Measurements from ENCODE around the gene PINLYP. TPM values are rescaled to one million over a fixed set of nuclear protein-coding genes. Genes with fewer than 3 reads are reported as not detected.
"Not testable (repeated sequence)": the region's sequence is repeated elsewhere in the genome, so short reads cannot be mapped to it uniquely, and the experiment has no call there.

PINLYP gene
- total RNA-seq, 1 experiment from 2014 or later = 1.5 TPM

GRCh38 chr19:43596842-43597461, 21.4 kb downstream of the PINLYP start:
- DNase-seq (ENCODE audit: low spot score) = no peak
- in situ Hi-C loops (cut with HindIII; ENCODE audit: low sequenced_read_pairs) = no loop called here

DNA sequence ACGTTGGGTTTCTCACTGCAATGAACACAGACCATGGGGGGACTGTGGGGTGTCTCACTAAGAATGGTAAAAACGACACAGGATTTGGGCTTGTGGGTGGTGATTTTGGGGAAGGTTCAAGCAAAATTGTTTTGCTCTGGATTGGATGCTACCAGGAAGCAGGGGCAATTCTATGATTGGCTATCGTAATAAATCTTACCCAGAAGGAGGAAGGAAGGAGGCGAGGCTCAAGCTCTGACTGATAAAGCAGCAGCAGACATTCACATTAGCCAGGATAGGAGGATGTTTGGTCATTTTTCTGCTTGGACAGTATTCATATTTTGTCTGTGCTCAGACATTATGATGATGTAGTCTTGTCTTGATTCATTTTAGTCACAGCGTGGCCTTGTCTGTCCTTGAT, 22.3 kb downstream of the PINLYP start:
- in situ Hi-C loops (cut with HindIII; ENCODE audit: low sequenced_read_pairs) = no loop called here
- DNase-seq (ENCODE audit: low spot score) = no peak

DNA sequence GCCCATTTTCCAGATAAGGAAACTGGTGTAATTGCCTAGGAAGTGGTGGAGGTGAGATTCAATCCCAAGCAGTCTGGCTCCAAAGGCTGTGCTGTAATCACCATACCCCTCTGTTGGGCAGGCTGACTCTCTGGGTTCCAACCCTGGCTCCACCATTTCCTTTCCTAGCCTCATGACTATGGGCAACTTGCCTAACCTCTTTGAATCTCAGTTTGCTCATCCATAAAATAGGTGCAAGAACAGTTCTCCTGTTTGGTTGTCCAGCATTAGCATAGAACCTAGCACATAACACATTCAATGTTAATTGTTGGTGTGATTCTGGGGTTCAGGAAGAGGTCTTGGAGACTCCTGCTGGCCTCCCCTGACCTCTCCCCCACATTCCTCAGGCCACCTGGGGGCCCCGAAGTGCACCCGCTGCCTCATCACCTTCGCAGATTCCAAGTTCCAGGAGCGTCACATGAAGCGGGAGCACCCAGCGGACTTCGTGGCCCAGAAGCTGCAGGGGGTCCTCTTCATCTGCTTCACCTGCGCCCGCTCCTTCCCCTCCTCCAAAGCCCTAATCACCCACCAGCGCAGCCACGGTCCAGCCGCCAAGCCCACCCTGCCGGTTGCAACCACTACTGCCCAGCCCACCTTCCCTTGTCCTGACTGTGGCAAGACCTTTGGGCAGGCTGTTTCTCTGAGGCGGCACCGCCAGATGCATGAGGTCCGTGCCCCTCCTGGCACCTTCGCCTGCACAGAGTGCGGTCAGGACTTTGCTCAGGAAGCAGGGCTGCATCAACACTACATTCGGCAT, 23.0 kb downstream of the PINLYP start:
- DNase-seq (ENCODE audit: low spot score) = no peak
- in situ Hi-C loops (cut with HindIII; ENCODE audit: low sequenced_read_pairs) = no loop called here

DNA sequence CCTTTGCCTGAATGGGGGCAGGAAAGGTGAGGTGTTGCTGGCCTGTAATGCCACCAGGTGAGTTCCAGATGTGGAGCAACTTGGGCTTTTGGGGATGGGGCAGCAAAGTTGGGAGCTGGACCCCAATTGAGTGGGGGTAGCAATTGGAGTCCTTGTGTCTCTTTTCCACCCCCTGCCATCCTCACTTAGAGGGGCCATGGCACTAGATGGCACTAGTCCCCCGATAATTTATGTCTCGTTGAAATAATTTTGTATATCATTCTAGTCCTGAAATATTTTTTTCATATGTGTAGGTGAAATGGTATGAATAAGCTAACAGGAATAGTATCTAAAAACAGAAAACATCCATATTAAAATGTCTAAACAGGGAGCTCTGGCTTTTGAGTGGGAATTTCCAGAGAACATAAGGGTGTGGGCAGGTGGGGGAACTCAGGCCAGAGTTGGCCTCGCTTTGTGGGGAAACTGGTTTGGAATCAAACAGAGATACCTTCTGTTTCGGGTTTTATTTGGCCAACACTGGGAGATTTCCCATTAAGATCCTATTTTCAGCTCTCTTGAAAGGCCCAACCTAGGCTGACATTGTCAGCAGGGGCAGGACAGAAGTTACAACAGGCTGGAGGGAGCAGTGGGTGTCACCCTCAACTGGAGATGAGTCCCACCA, 24.2 kb downstream of the PINLYP start:
- DNase-seq (ENCODE audit: low spot score) = peak; percentile 82
- in situ Hi-C loops (cut with HindIII; ENCODE audit: low sequenced_read_pairs) = no loop called here

DNA sequence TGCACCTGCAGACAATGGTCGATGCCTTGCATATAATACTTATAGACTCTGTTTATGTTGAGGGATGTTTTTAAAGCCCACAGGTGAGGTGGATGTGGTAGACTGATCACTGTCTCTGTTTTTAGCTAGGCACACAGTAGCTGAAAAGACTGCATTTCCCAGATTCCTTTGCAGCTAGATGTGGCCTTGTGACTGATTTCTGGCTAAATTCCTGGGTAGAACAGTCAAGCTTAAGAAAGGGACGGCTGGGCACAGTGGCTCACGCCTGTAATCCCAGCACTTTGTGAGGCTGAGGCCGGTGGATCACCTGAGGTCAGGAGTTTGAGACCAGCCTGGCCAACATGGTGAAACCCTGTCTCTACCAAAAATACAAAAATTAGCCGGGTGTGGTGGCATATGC, 24.7 kb downstream of the PINLYP start:
- peak; percentile 85 for DNase-seq (ENCODE audit: low spot score)
- in situ Hi-C loops (cut with HindIII; ENCODE audit: low sequenced_read_pairs) = not testable (repeated sequence)

- DNase-seq (ENCODE audit: low spot score) = no peak
- in situ Hi-C loops (cut with HindIII; ENCODE audit: low sequenced_read_pairs) = no loop called here
These were observed 30.4 kb downstream of the PINLYP start for GRCh38 chr19:43605875-43606568.

DNA sequence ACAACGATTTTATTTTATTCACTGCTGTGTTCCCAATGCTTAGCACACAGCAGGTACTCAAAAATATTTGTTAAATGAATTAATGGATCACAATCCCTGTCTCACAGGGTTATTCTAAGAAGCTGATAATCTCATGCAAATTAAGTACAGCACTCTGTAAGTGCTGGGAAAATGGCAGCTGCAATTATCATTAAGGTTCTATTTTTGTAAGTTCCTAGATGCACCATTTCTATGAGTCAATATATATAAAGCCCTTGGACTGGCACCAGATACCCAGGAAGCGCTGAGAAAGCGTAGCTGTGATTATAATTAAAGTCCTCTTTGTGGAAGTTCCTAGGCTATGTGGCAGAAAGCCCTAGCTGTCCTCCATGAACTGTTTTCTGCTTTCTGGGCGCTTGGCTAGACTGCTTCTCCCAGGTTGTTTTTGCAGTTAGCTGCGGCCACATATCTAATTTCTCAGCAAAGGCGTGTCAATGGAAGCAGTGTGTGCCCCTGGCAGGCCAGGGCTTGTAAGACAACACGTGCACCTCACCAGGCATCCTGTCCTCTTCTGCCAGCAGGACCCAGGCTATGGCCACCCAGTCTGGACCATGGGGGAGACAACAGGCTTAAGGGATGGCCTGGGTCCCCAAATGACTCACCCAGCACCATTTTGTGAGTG, 31.1 kb downstream of the PINLYP start:
- in situ Hi-C loops (cut with HindIII; ENCODE audit: low sequenced_read_pairs) = no loop called here
- DNase-seq (ENCODE audit: low spot score) = no peak

- DNase-seq (ENCODE audit: low spot score) = no peak
These were observed 31.9 kb downstream of the PINLYP start for GRCh38 chr19:43607238-43608205.

GRCh38 chr19:43609872-43610271, 34.3 kb downstream of the PINLYP start:
- in situ Hi-C loops (cut with HindIII; ENCODE audit: low sequenced_read_pairs) = no loop called here
- no peak for DNase-seq (ENCODE audit: low spot score)

More at GRCh38 chr19:43607238-43608205, 31.9 kb downstream of the PINLYP start:
- in situ Hi-C loops (cut with HindIII; ENCODE audit: low sequenced_read_pairs) = no loop called here

DNA sequence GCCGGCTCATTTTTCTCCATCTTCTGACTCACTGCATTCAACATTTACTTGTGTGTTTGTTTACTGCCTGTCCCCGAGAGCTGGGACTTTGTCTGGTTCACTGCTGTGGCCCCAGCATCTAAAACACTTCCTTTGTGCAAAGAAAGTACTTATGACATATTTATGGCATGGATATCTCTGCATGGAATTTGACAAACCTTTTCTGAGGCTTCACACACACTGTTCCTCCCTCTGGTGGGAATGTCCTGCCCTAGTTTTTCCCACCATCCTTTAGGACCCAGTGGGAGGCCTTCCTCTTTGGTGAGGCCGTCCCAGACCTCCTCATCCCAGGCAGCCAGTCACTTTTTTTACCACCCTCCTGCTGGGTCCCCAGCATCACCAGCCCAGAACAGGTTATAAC, 34.9 kb downstream of the PINLYP start:
- in situ Hi-C loops (cut with HindIII; ENCODE audit: low sequenced_read_pairs) = no loop called here
- DNase-seq (ENCODE audit: low spot score) = no peak

DNA sequence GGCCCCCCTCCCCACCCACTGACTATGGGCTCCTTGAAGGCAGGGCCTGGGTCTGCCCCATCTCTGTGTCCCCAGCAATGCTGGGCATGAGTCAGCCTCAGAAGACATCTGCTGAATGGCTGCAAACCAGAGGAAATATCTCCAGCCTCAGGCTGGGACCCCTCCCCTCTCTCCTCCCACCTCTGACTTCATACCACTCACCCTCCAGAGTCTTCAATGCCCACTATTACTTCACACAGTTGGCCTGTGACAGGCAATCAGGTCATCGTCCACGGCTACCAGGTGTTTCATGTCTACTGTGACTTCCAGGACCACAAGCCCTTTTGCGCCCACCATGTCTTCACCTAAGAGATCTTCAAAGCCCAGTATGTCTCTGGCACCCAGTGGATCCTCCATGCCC, 36.2 kb downstream of the PINLYP start, which contains the start of gene SRRM5:
SRRM5 (plus strand) TSS at position 301 of the 400 bp plus-strand sequence; CDS start at position 335, 34 bp downstream.
- no peak for DNase-seq (ENCODE audit: low spot score)
- in situ Hi-C loops (cut with HindIII; ENCODE audit: low sequenced_read_pairs) = no loop called here

- no peak for DNase-seq (ENCODE audit: low spot score)
- in situ Hi-C loops (cut with HindIII; ENCODE audit: low sequenced_read_pairs) = no loop called here
These were observed 36.8 kb downstream of the PINLYP start for GRCh38 chr19:43612374-43612773.

GRCh38 chr19:43616306-43616705, 40.7 kb downstream of the PINLYP start:
- no peak for DNase-seq (ENCODE audit: low spot score)
- in situ Hi-C loops (cut with HindIII; ENCODE audit: low sequenced_read_pairs) = no loop called here

GRCh38 chr19:43616954-43617353, 41.4 kb downstream of the PINLYP start:
- in situ Hi-C loops (cut with HindIII; ENCODE audit: low sequenced_read_pairs) = no loop called here

GRCh38 chr19:43618921-43619261, 43.3 kb downstream of the PINLYP start:
- no peak for DNase-seq (ENCODE audit: low spot score)
- in situ Hi-C loops (cut with HindIII; ENCODE audit: low sequenced_read_pairs) = no loop called here

More at GRCh38 chr19:43616954-43617353, 41.4 kb downstream of the PINLYP start:
- DNase-seq (ENCODE audit: low spot score) = no peak

DNA sequence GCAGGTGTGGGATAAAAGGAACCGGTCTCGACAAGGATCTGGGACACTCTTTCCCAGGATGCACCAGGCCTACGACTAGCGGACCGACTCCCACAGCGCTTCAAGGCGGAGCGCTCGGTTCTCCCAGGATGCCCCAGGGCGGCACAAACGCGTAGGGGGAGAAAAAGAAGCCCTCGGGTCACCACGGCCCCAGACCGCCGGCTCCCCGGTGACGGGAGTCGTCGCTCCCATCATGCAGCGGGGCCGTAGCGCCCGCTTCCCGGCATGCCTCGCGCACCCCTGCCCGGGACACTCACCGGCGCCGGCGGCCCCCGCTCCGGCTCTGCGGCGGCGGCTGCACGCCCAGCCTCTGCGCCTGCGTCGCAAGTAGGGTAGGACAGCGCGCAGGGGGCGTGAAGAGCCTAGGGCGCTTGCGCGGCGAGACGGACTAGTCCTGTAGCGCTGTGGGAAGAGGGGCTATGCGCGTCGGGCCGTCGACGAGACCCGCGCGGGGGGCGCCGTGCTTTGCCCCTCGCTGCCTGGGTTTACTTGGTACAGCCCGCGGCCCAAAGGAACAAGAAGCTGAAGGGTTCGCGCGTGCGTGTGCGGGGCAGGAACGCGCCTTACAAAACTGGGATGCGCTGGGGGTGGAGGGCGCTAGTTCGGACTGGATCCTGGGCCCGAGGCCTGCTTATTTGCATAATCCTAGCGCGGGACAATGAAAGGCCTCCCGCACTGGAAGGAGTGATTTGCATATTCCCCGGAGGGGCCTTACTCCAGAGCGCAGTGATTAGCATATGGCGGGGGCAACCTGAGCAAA, 43.9 kb downstream of the PINLYP start, which contains the start of gene ZNF428:
ZNF428 (minus strand) TSS at position 368 of the 799 bp plus-strand sequence. CDS start 5,325 bp downstream, outside the sequence.
- in situ Hi-C loops (cut with HindIII; ENCODE audit: low sequenced_read_pairs) = no loop called here

More for the DNA sequence above, 43.9 kb downstream of the PINLYP start, which contains the start of gene ZNF428:
- DNase-seq (ENCODE audit: low spot score) = peak; percentile 95

Measured in G401 (cell line).